GM18498 (cell line): ENCODE measurements around the gene KIF16B.

Experiments used
- ATAC-seq: cut with Tn5 transposase; IDR thresholded peaks from one replicate; pipeline ENCODE4 v1.9.1; 2021; ENCODE audit warnings: mild to moderate bottlenecking, moderate library complexity; ENCODE audit not compliant: unreplicated experiment

Gene KIF16B

DNA sequence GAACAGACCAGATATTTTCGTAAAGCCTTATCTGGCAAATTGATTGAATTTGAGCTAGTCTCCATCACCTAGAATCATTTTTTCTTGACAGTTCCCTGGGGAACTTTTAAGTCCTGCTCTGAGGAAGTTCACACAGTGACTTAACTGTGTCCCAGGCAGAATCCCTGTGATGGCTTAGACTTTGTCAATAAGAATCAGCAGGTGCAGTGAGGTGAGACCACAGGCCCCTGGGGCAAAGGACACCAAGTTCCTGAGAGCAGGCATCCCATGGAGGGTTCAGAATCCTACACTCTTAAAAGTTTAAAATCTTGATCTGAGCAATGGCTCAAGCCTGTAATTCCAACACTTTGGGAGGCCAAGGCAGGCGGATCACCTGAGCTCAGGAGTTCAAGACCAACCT is 13.0 kb downstream of the KIF16B start:
- ATAC-seq: no peak

DNA sequence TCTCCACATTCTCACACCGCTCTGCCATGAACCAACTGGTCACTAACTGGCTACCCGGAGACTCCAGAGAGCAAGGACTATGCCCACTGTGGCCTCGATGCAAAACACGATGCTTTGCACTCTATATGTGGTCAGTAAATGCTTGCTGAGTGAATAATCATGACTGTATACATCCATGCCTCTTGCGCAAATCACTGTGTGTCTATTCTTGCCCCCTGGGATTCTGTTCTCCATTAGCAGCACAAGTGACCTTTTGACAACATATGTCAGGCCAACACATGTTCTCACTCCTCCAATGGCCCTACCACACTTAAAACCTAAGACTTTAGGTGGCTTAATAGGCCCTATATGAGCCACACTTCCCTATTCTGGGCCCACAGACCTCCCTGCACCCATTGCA is 16.9 kb downstream of the KIF16B start:
- ATAC-seq: no peak

DNA sequence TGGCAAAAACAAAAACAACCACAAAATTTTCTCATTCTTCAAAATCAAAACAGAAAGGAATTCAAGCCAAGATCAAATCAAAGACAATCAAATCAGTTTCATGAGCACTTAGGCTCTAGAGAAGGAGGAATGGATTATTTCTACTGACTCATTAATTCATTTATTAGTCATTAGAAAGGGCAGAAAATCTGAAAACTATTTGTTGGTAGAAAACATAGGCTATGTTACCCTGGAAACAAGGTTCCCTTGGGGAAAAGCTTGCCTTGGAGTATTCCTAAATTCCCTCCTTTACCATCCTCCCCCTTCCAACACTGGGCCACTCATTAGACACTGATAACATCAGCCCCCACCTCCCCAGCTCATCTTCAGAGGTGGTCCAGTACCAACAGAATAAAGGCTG is 17.5 kb downstream of the KIF16B start:
- no peak for ATAC-seq

DNA sequence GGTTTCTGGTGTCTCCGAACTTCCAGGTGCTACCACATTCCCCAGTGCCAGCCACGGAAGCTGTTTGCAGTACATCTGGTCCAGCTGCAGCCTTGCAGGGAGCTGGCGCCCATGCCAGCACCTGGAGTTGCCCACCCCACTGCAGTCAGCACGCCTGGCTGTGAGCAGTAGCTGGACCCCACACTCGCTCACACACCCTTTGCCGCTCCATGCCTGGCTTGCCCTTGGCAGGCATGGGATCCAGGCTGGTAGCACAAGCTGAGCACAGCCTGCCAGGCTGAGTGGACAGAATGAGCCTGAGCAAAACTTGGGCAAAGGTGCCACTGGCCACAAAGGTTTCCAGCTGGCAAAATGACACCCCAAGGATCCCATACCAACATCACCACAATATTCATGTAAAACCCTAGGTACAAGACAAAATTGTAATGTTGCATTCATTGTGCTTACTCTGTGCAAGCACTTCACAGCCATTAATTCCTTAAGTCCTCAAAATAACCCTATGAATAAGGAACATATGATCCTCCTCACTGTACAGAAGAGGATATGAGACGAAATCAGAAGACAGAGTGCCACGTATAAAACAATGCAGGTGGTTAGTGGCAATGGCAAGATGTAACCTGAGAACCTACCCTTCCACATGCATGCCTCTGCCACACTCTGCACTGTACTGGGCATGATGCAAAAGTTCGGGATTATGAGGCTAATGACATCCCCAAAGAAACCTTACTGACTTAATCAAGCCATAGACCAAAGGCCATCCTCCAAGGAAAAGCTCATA is 18.3 kb downstream of the KIF16B start:
- no peak for ATAC-seq

DNA sequence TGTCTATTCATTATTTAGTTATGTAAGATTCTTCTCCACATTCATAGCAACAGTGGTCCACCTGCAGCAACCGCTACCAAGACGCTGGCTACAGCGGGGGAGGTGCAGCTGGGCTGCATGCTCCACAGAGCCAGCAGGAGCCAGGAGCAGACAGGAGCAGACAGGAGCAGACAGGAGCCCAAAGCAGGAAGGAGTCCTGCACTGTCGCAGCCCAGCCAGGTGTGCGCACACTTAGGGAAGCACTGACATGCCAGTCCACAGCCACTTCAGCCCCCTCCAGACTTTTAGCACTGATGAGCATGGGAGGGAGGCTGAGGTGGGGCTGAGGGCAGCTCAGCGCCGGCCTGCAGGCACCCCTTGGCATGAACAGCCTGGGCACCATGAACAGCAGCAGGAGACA is 19.6 kb downstream of the KIF16B start:
- no peak for ATAC-seq

DNA sequence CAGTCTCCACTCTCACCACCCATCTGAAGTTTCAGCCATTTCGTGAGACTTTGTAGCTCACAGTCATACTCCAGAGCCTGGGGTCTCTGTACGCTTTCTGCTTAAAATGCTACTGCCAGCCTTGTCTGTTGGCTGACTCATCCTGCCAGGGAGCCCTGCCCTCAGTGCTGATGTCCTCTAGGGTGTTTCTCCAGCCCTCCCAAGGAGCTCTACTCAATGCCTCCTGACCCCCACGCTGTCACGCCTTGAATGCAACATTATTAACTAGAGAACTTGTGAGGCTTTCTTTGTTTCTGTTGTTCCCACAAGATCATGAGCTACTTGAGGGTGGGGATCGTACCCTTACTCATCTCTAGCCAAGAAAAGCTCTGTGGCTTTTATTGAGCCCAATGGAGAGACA is 20.1 kb downstream of the KIF16B start:
- ATAC-seq: no peak

DNA sequence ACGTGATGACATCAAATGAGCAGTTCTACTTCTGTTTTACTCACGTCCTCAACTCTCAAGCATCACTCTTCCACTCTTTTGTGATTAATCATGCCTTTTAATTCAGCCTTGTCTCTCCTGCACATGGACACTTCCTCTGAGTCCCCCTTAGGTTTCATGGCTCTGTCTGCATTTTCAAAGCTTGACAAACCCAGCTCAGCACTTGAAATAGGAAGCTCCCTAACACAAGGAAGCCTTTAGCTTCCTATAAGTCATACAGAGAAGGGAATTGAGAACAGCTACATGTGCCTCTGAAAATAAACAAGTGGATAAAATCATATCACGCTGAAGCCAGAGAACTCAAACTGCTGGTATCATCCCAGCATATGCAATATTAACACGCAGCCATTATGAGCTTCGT is 21.2 kb downstream of the KIF16B start:
- ATAC-seq: no peak

DNA sequence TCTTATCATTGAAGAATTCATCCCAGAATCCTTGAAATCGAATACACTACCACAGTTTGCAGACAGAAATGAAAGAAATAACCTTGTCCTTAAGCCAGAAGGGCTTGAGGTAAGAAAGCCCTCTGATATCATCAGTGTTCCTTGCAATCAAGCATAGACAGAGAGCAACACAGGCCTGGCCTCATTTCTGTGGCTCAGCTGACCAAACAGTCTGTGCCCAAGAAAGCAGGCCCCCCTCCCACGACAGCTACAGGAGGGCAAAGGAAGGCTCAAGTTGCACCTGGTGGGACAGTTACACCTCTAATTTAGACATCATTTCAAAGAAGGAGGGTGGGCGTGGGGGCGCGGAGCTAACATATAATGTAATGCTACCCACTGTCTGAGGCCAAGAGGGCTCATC is 21.6 kb downstream of the KIF16B start:
- ATAC-seq: no peak

DNA sequence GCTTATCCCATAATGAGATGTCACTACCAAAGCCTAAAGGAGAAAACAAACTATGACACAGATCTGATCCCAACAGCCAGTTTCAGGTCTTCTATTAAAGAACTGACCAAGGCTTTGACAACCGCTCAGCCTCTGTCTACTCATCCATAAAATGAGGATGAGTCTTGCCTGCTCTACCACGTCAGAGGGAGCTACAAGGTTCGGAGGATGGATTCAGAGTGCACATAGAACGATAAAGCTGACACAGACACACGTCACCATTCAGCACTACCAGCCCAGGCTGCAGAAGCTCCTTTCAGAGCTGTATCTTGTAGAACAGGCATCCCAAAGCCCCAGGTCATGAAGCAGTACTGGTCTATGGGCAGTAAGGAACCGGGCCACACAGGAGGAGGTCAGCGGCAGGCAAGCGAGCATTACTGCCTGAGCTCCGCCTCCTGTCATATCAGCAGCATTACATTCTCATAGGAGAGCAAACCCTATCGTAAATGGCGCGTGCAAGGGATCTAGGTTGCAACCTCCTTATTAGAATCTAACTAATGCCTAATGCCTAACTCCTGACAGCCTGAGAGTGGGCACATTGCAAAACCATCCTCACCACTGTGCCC is 25.1 kb downstream of the KIF16B start:
- ATAC-seq: no peak

DNA sequence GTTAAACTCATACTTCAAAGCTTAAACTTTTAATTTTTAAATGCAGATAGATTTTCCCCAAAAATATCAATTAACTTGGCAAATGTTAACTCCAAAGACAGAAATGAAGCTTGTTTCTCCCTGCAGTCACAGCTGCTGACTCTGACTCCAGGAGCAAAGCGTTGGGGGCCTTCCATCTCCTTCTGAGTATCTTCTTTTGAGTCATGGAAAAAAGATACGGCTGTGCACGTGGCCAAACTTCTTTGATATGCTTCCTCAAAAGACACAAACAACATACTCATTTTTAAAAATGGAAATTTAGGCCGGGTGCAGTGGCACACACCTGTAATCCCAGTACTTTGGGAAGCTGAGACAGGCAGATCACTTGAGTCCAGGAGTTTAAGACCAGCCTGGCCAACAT is 28.3 kb downstream of the KIF16B start:
- no peak for ATAC-seq

DNA sequence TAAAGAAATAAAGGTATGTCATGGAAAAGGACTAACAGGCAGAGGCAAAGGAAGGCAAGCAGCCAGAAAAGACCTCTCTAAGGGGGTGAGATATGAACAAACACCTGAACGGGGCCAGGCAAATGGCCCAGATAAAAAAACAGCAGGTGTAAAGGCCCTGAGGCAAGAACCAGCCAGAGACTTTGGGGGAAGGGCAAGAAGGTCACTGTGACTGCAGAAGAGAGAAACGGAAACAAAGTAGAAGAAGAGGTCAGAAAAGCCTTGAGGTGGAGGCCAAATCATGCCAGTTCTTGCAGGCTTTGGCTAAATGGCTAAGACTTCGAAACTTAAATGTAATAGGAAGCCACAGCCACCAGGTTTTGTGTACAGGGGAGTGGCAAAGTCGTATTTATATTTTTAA is 30.8 kb downstream of the KIF16B start:
- ATAC-seq: no peak

DNA sequence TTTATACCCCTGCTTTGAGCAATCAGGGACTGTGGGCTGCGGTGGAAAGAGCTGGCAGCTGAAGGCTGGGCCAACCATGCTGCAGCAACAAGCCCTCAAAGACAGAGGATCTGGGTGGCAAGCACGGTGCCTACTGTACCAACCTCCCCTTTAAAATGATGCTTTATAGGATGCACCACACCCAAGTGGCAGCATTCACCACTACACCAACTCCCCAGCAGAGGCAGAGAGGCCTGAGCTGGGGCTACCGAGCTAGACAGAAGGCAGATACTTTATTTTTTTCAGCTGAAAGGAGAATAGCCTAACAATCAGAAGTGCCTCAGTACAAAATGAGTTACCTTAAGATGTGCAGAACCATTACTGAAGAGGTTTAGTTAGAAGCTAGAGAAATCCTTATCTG is 31.4 kb downstream of the KIF16B start:
- no peak for ATAC-seq

DNA sequence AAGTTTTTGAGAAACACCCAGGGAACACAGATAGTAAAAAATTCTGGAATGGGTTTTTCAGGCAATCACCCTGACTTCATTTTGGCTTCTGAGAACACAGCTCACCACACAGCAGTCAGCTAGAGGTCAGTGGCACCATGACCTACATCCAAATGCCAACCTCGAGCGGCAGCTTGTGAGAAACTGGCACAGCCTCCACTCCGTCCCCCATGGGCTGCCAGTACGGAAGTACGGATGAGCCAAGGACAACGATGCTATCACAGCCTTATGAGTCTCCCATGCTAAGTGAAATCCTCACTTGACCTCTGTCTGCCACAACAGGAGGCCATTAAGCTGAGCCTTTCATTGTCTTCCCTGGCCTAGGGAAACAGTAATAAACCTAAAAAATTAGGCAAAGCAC is 32.0 kb downstream of the KIF16B start:
- ATAC-seq: no peak

DNA sequence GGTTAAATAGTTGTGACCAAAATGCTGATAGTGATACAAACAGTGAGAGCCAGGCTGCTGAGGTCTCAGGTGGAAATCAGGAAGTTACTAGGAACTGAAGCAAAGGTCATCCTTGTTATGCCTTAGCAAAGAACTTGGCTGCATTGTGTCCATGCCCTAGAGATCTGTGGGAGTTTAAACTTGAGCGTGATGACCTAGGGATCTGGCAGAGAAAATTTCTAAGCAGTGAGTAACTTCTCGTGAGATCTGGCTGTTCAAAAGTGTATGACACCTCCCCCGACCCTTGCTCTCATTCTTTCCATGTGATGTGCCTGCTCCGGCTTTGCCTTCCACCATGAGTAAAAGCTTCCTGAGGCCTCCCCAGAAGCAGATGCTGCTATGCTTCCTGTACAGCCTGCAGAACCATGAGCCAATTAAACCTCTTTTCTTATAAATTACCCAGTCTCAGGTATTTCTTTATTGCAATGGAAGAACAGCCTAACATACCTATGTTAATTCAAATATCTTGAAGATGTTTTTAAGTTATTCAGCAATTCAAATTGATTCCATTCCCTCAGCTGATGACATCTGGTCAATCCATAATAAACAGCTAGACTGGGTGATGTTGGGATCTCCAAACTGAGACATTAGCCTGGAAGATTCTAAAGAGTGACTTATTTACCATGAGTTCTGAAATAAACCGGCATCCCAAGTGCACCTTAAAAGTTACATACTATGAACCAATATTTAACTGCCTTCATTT is 33.8 kb downstream of the KIF16B start:
- no peak for ATAC-seq

DNA sequence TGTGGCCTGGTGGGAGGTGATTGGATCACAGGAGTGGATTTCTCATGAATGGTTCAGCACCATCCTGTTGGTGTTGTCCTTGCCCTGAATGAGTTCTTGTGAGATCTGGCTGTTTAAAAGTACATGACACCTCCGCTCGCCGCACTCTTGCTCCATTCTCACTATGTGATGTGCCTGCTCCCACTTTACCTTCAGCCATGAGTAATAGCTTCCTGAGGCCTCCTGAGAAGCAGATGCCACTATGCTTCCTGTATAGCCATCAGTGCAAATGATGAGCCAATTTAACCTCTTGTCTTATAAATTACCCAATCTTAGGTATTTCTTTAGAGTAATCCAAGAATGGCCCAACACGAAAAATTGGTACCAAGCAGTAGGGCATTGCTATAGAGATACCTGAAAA is 34.5 kb downstream of the KIF16B start:
- no peak for ATAC-seq

DNA sequence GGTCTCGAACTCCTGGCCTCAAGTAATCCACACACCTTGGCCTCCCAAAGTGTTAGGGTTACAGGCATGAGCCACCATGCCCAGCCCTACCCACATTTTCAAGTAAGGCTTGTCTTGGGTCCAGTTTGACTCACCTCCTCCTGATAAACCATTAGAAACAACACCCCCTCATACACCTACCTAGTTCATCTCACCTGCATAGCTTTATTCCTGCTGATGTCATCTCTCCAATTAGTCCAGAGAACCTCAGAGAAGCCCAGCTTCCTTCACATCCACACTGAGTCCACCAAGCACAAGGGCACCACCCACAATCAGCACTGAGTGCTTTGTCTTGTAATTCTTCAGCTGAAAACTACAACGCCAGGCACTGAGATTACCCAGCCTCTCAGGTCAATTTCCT is 35.3 kb downstream of the KIF16B start:
- ATAC-seq: no peak

DNA sequence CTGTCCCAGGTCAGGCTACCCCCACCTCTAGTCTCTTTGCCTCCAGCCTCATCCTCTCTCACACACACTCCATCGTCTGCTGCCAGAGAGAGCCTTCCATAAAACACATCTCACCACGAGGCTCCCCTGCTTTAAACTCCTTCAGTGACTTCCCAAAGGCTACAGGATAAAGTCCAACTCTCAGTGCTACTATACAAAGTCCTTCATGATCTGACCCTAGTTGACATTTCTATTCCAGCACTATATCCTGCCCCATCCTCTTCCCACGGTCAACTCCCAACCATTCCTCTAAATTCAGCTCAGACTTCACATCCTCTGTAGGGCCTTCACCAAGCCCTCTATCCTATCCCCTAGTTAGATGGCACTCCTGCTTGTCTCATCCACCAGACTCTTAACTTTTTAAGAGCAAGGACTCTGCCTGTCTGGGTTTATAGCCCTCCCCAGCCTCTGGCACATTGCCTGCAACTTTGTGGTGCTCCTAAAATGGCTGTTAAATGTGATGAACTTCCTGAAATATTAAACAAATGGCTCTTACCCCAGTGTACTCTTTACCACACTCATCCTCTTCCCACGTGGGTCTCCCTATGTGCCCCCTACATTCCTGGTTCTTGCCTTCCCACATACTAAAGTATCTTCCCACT is 36.1 kb downstream of the KIF16B start:
- no peak for ATAC-seq

DNA sequence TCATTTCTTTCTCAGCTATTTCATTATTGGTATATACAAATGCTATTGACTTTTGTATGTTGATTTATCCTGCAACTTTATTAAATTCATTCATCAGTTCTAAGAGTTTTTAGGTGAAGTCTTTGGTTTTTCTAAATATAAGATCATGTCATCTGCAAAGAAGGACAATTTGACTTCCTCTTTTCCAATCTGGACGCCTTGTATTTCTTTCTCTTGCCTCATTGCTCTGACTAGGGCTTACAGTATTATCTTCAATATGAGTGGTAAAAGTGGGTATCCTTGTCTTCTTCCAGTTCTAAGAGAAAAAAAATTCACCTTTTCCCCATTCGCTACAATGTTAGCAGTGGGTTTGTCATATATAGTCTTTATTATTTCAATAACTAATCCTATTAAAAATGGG is 38.0 kb downstream of the KIF16B start:
- ATAC-seq: no peak

DNA sequence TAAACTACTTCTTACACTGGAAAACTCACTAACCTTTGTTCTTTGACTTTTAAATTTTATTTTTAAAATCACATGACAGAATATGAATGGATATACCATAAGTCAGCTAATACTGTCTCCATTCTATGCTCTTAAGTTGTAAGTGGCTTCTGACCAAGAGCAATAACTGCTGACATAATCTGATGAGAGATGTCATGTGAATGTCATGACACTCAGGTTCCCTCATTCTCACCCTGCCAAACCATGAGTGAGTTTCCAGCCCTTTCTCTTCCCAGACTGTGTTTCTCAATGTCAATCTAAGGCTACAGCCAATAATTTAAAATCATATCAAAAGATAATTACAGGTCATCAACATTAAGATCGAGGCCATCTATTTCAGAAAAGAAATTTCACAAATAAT is 39.7 kb downstream of the KIF16B start:
- ATAC-seq: no peak

DNA sequence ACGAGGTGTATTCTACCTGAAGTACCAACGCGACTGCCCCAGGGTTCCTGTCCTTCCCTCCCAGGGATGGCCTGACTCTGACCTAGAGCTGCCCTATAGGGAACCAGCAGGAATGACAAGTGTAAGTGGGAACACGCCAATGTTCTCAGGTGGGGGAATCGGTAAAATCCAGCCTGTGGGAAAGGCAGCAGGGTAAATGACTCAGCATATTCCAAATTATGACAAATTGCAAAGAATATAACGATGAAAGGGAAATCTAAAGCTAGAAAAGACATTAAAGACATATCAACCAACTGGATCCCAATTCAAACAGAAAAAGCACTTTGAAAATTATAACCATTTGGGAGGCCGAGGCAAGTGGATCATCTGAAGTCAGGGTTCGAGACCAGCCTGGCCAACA is 41.8 kb downstream of the KIF16B start:
- no peak for ATAC-seq

DNA sequence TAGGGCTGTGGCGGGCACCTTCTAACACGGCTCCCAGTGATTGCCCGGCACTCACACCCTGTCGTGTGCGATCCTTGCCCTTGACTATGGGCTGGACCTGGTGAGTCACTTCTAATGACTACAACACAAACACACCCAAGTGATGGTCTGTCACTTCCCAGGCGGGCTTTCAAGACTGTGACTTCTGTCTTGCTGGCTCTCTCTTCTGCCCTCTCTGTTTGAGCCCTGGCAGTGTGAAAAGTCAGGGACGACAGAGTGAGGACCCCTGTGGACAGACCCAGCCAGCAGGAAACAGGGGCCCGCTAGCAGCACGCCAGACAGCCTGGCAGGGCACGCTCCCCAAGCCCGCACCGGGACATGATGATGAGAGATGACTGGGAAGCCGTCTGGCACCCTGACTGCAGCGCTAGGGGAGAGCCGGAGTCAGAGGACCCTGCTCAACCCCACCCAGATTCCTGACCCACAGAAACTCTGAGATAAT is 43.0 kb downstream of the KIF16B start:
- no peak for ATAC-seq

DNA sequence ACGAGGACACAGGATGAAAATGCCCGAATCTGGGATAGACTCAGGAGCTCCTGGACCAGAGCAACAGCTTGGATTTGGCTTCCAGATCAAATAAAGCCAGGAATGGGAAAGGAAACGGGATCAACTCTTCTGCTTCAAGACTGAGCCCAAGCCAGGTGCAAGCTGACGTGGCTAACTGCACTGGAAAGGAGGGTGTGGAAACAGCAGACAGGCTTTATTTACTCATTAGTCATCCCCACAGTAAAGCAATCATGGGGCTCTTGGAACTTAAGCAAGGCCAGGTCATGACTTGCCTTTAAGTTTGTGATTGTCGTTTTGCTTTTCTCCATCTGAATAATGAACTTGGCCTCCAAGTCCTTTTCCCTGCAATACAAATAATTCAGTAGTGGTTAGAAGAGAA is 45.2 kb downstream of the KIF16B start:
- ATAC-seq: no peak
